Astrocyte (in vitro differentiated cells and primary cell): ENCODE results near the gene ADAMTS3. TPM values are rescaled to one million over a fixed set of nuclear protein-coding genes. Genes with fewer than 3 reads are reported as not detected.
"Not testable (repeated sequence)": the region's sequence is repeated elsewhere in the genome, so short reads cannot be mapped to it uniquely, and the experiment has no call there.

ENCODE experiments used
- DNase-seq: peaks from one replicate; pipeline ENCODE4 v3.0.0-alpha.2; 2010; ENCODE audit warnings: low read depth
- FAIRE-seq: peaks from 2 replicates; lab custom pipeline; 2011; peaks lifted over from hg19 to GRCh38; lab: Jason Lieb, UNC
- H2AFZ ChIP-seq: 2 replicates; pipeline ENCODE4 v1.6.0; 2012; ENCODE audit warnings: low read depth, low read length, inconsistent platforms
- H3K27ac ChIP-seq: 2 replicates; pipeline ENCODE4 v1.5.1; 2011; ENCODE audit warnings: low read depth, low read length, inconsistent platforms
- H3K27me3 ChIP-seq: 2 replicates; pipeline ENCODE4 v1.6.0; 2011; ENCODE audit warnings: low read length, inconsistent platforms; ENCODE audit not compliant: insufficient read depth
- H3K36me3 ChIP-seq: 2 replicates; pipeline ENCODE4 v1.5.1; 2011; ENCODE audit warnings: low read length, inconsistent platforms; ENCODE audit not compliant: insufficient read depth
- H3K4me1 ChIP-seq: 2 replicates; pipeline ENCODE4 v1.5.1; 2011; ENCODE audit warnings: low read length, inconsistent platforms; ENCODE audit not compliant: insufficient read depth
- H3K4me2 ChIP-seq: 2 replicates; pipeline ENCODE4 v1.6.0; 2012; ENCODE audit warnings: low read length, inconsistent platforms
- H3K4me3 ChIP-seq: 2 replicates; pipeline ENCODE4 v1.5.1; 2011; ENCODE audit warnings: low read depth, mild to moderate bottlenecking, low read length, inconsistent platforms; ENCODE audit not compliant: insufficient read depth
- H3K79me2 ChIP-seq: 2 replicates; pipeline ENCODE4 v1.6.0; 2012; ENCODE audit warnings: mild to moderate bottlenecking, low read length, inconsistent platforms; ENCODE audit not compliant: insufficient read depth
- H3K9ac ChIP-seq: 2 replicates; pipeline ENCODE4 v1.6.0; 2012; ENCODE audit warnings: mild to moderate bottlenecking, low read length, inconsistent platforms
- H3K9me3 ChIP-seq: 2 replicates; pipeline ENCODE4 v1.5.1; 2012; ENCODE audit warnings: low read depth, mild to moderate bottlenecking, low read length, inconsistent platforms; ENCODE audit not compliant: insufficient read depth
- H4K20me1 ChIP-seq: 2 replicates; pipeline ENCODE4 v1.6.0; 2012; ENCODE audit warnings: low read length, inconsistent platforms; ENCODE audit not compliant: insufficient read depth
- H3K27ac Mint-ChIP-seq: one replicate; pipeline ENCODE4 v1.8.0; 2021; ENCODE audit warnings: mild to moderate bottlenecking, mixed read lengths; ENCODE audit not compliant: unreplicated experiment
- H3K27me3 Mint-ChIP-seq: one replicate; pipeline ENCODE4 v1.8.0; 2021; ENCODE audit warnings: low read depth, mixed read lengths; ENCODE audit not compliant: unreplicated experiment
- H3K36me3 Mint-ChIP-seq: one replicate; pipeline ENCODE4 v1.8.0; 2021; ENCODE audit warnings: low read depth, mixed read lengths; ENCODE audit not compliant: unreplicated experiment
- H3K4me1 Mint-ChIP-seq: one replicate; pipeline ENCODE4 v1.8.0; 2021; ENCODE audit warnings: low read depth, mixed read lengths; ENCODE audit not compliant: unreplicated experiment
- H3K4me3 Mint-ChIP-seq: one replicate; pipeline ENCODE4 v1.8.0; 2021; ENCODE audit warnings: mild to moderate bottlenecking, moderate library complexity, mixed read lengths; ENCODE audit not compliant: unreplicated experiment
- H3K9me3 Mint-ChIP-seq: one replicate; pipeline ENCODE4 v1.8.0; 2021; ENCODE audit warnings: mild to moderate bottlenecking, mixed read lengths; ENCODE audit not compliant: unreplicated experiment
- CTCF ChIP-seq: IDR thresholded peaks from 2 replicates; pipeline ENCODE4 v1.5.1; 2011; ENCODE audit warnings: low read depth, mild to moderate bottlenecking, inconsistent platforms, low read length, moderate library complexity; ENCODE audit not compliant: insufficient read depth
- EZH2 ChIP-seq: IDR thresholded peaks from 2 replicates; pipeline ENCODE4 v1.6.1; 2012; ENCODE audit warnings: mild to moderate bottlenecking, low read length, inconsistent platforms; ENCODE audit not compliant: insufficient read depth
- total RNA-seq: library from RNA; stranded (reverse); gene quantifications from 2 replicates; pipeline ENCODE4 v1.2.1, GENCODE V29; 2021

ADAMTS3 gene
- total RNA-seq, 1 donor from 2014 or later = 4.2 TPM

GRCh38 chr4:72429397-72429889, 139.6 kb downstream of the ADAMTS3 start:
- Histone ChIP-seq H3K27ac (no peak overlapping the region), H3K4me1 (no peaks in the 10 kb centered on the region), H4K20me1 (no peaks in the 10 kb centered on the region), H3K4me3 (no peak overlapping the region), H3K4me2 (no peak overlapping the region), H3K36me3 (no peaks in the 10 kb centered on the region), H3K27me3 (no peaks in the 10 kb centered on the region), H2AFZ (no peak overlapping the region), H3K79me2 (no peaks in the 10 kb centered on the region), H3K9ac (no peak overlapping the region), H3K9me3 (no peaks in the 10 kb centered on the region)
- TF ChIP-seq EZH2 (no peak), CTCF (no peak)
- FAIRE-seq = no peak
- H3K4me1 Mint-ChIP-seq = no peaks in the 10 kb centered on the region
- H3K9me3 Mint-ChIP-seq = no peaks in the 10 kb centered on the region
- no peak overlapping the region for H3K4me3 Mint-ChIP-seq
- H3K36me3 Mint-ChIP-seq = no peaks in the 10 kb centered on the region
- H3K27ac Mint-ChIP-seq = no peak overlapping the region
- H3K27me3 Mint-ChIP-seq = no peaks in the 10 kb centered on the region
- DNase-seq = no peak

- no peaks in the 10 kb centered on the region for H3K36me3 Mint-ChIP-seq
- FAIRE-seq = no peak
These were observed 142.0 kb downstream of the ADAMTS3 start for GRCh38 chr4:72427057-72427456.

GRCh38 chr4:72425908-72426307, 143.1 kb downstream of the ADAMTS3 start:
- not testable (repeated sequence) for H3K27ac ChIP-seq, H3K4me1 ChIP-seq, DNase-seq, H2AFZ ChIP-seq, H3K27ac Mint-ChIP-seq, H3K9me3 ChIP-seq, H3K4me1 Mint-ChIP-seq, H3K4me3 Mint-ChIP-seq, H4K20me1 ChIP-seq, FAIRE-seq, H3K36me3 ChIP-seq, H3K27me3 Mint-ChIP-seq, H3K4me3 ChIP-seq, H3K9ac ChIP-seq, H3K9me3 Mint-ChIP-seq, H3K4me2 ChIP-seq, H3K27me3 ChIP-seq, H3K36me3 Mint-ChIP-seq, H3K79me2 ChIP-seq

More at GRCh38 chr4:72427057-72427456, 142.0 kb downstream of the ADAMTS3 start:
- Histone ChIP-seq H3K27ac (no peak overlapping the region), H4K20me1 (no peaks in the 10 kb centered on the region), H3K9ac (no peak overlapping the region), H3K36me3 (no peaks in the 10 kb centered on the region), H3K4me1 (no peaks in the 10 kb centered on the region), H2AFZ (no peak overlapping the region), H3K79me2 (no peaks in the 10 kb centered on the region), H3K9me3 (no peaks in the 10 kb centered on the region), H3K27me3 (no peaks in the 10 kb centered on the region), H3K4me2 (no peak overlapping the region), H3K4me3 (no peak overlapping the region)
- no peaks in the 10 kb centered on the region for H3K27me3 Mint-ChIP-seq
- H3K4me3 Mint-ChIP-seq = no peak overlapping the region
- DNase-seq = no peak
- no peak overlapping the region for H3K27ac Mint-ChIP-seq
- TF ChIP-seq CTCF (no peak), EZH2 (no peak)
- H3K4me1 Mint-ChIP-seq = no peaks in the 10 kb centered on the region
- no peaks in the 10 kb centered on the region for H3K9me3 Mint-ChIP-seq
